NCI-H2196 (cell line): Measurements from ENCODE around the gene HCN4.

ENCODE experiments used
- DNase-seq: peaks from one replicate; lab custom pipeline; 2025; ENCODE audit not compliant: unreplicated experiment; lab: John Stamatoyannopoulos, UW

Gene HCN4

GRCh38 chr15:73328149-73328820, 40.5 kb downstream of the HCN4 start:
- DNase-seq: no peak

- no peak for DNase-seq
Observed at GRCh38 chr15:73326157-73326556, 42.6 kb downstream of the HCN4 start.

GRCh38 chr15:73325191-73325861, 43.4 kb downstream of the HCN4 start:
- DNase-seq: no peak

GRCh38 chr15:73324496-73325170, 44.1 kb downstream of the HCN4 start:
- DNase-seq: no peak

GRCh38 chr15:73323956-73324355, 44.8 kb downstream of the HCN4 start:
- DNase-seq: no peak

- no peak for DNase-seq
Observed at GRCh38 chr15:73323374-73323955, 45.3 kb downstream of the HCN4 start.

GRCh38 chr15:73322665-73323373, 45.9 kb downstream of the HCN4 start:
- no peak for DNase-seq

- no peak for DNase-seq
Observed at GRCh38 chr15:73321496-73322450, 47.0 kb downstream of the HCN4 start.

GRCh38 chr15:73320619-73321180, 48.1 kb downstream of the HCN4 start:
- no peak for DNase-seq

GRCh38 chr15:73319460-73320245, 49.1 kb downstream of the HCN4 start:
- no peak for DNase-seq

- DNase-seq: no peak
Observed at GRCh38 chr15:73318463-73319351, 50.1 kb downstream of the HCN4 start.

- DNase-seq: no peak
Observed at GRCh38 chr15:73317651-73318462, 50.9 kb downstream of the HCN4 start.

GRCh38 chr15:73313861-73314260, 54.9 kb downstream of the HCN4 start:
- DNase-seq: no peak

- no peak for DNase-seq
Observed at GRCh38 chr15:73308305-73308704, 60.5 kb downstream of the HCN4 start.

GRCh38 chr15:73305331-73306211, 63.2 kb downstream of the HCN4 start:
- peak; percentile 65 for DNase-seq

GRCh38 chr15:73303636-73304035, 65.1 kb downstream of the HCN4 start:
- DNase-seq: no peak
